HCT116 (cell line): Measurements from ENCODE around the gene TBC1D12. TPM values are rescaled to one million over a fixed set of nuclear protein-coding genes. Genes with fewer than 3 reads are reported as not detected.
"Not testable (repeated sequence)": the region's sequence is repeated elsewhere in the genome, so short reads cannot be mapped to it uniquely, and the experiment has no call there.

Experiments
- ATAC-seq: fragments of 200-7000 bp; cut with Tn5 transposase; 2 replicates; pipeline ENCODE4 v1.9.1; 2020; ENCODE audit warnings: mild to moderate bottlenecking, moderate library complexity
- BruUV-seq: library from RNA; stranded (reverse); fragments of 400-500 nt; replicated peaks from 2 replicates; lab custom pipeline; 2021; lab: Mats Ljungman, UMichigan
- CTCF ChIA-PET: fragments of 300-600 bp; sonication (Branson Sonifier 250); formaldehyde crosslinking; loops from one replicate; lab custom pipeline; 2021; ENCODE audit warnings: antibody characterized with exemption; lab: Charles Lee
- POLR2A ChIA-PET: fragments of 300-600, 350-600 bp; sonication (Branson Sonifier 250); formaldehyde crosslinking; loops from one replicate; lab custom pipeline; 2021; ENCODE audit warnings: antibody characterized with exemption; lab: Charles Lee
- RAD21 ChIA-PET, 2 experiments: fragments of 300-600 bp; sonication (Branson Sonifier 250); formaldehyde crosslinking; loops; one replicate each; lab custom pipeline; 2023; ENCODE audit warnings: low total read pairs in 2 of 2; ENCODE audit not compliant: uncharacterized antibody in 2 of 2, unreplicated experiment in 2 of 2, low non-redundant PET in 1 of 2; lab: Charles Lee
- DNase-seq: peaks from one replicate; pipeline ENCODE4 v3.0.0-alpha.2; 2010; ENCODE audit warnings: low read depth, low spot score
- H2AFZ ChIP-seq: fragments of 200-600 bp; shearing (Covaris generic), sonication (generic); 2 replicates; pipeline ENCODE4 v1.6.1; 2017; ENCODE audit warnings: low read depth, mixed run types, mixed read lengths, antibody characterized with exemption, low read length; ENCODE audit not compliant: poor library complexity, severe bottlenecking
- H3K27ac ChIP-seq: 2 replicates; pipeline ENCODE4 v1.5.1; 2012; ENCODE audit warnings: low read depth, low read length
- H3K27me3 ChIP-seq: fragments of 200-600 bp; sonication (generic); 2 replicates; pipeline ENCODE4 v1.6.1; 2016; ENCODE audit warnings: mixed run types, low read length, mixed read lengths; ENCODE audit not compliant: insufficient read depth
- H3K36me3 ChIP-seq, 2 experiments: fragments of 200-500 bp in 1 of 2; fragments of 200-600 bp in 1 of 2; sonication (Bioruptor generic) in 1 of 2; sonication (generic) in 1 of 2; 2 replicates each; pipeline versions ENCODE4 v1.5.1 to v1.6.1; 2014 to 2016; ENCODE audit warnings: low read length in 2 of 2, inconsistent platforms in 1 of 2, mixed read lengths in 1 of 2, mixed run types in 1 of 2; ENCODE audit not compliant: insufficient read depth in 2 of 2, control insufficient read depth in 1 of 2
- H3K4me1 ChIP-seq, 2 experiments: fragments of 200-600 bp in 1 of 2; sonication (generic) in 1 of 2; 2 replicates each; pipeline versions ENCODE4 v1.5.1 to v1.6.1; 2012 to 2017; ENCODE audit warnings: low read length in 2 of 2, inconsistent platforms in 1 of 2, mild to moderate bottlenecking in 1 of 2, mixed read lengths in 1 of 2, mixed run types in 1 of 2, moderate library complexity in 1 of 2; ENCODE audit not compliant: insufficient read depth in 2 of 2, control insufficient read depth in 1 of 2
- H3K4me2 ChIP-seq: fragments of 200-600 bp; sonication (generic); 2 replicates; pipeline ENCODE4 v1.6.1; 2017; ENCODE audit warnings: mixed run types, low read length, mixed read lengths
- H3K4me3 ChIP-seq, 2 experiments: fragments of 200-600 bp in 1 of 2; sonication (generic) in 1 of 2; replicated peaks in 1 of 2; 2 replicates each; pipeline ENCODE4 v1.5.1; 2011 to 2016; ENCODE audit warnings: low read length in 2 of 2, control low read depth in 1 of 2, low read depth in 1 of 2, mild to moderate bottlenecking in 1 of 2, mixed read lengths in 1 of 2, mixed run types in 1 of 2
- H3K79me2 ChIP-seq: fragments of 200-600 bp; sonication (generic); 2 replicates; pipeline ENCODE4 v1.6.1; 2017; ENCODE audit warnings: mild to moderate bottlenecking, mixed run types, low read length, moderate library complexity, mixed read lengths; ENCODE audit not compliant: insufficient read depth
- H3K9ac ChIP-seq: fragments of 200-600 bp; sonication (generic); 2 replicates; pipeline ENCODE4 v1.6.1; 2016; ENCODE audit warnings: low read length, mixed read lengths
- H3K9me2 ChIP-seq: fragments of 200-600 bp; sonication (generic), shearing (Covaris generic); 2 replicates; pipeline ENCODE4 v1.6.1; 2017; ENCODE audit warnings: mixed run types, mild to moderate bottlenecking, moderate library complexity; ENCODE audit not compliant: insufficient read depth
- H3K9me3 ChIP-seq, 2 experiments: fragments of 200-500 bp in 1 of 2; fragments of 200-600 bp in 1 of 2; sonication (Bioruptor generic) in 1 of 2; sonication (generic) in 1 of 2; 2 replicates each; pipeline ENCODE4 v1.6.1; 2014 to 2017; ENCODE audit warnings: low read length in 2 of 2, mixed read lengths in 2 of 2, inconsistent platforms in 1 of 2, low read depth in 1 of 2, mild to moderate bottlenecking in 1 of 2, mixed run types in 1 of 2, moderate library complexity in 1 of 2; ENCODE audit not compliant: control insufficient read depth in 1 of 2, insufficient read depth in 1 of 2
- H4K20me1 ChIP-seq: fragments of 200-600 bp; sonication (generic), shearing (Covaris generic); 2 replicates; pipeline ENCODE4 v1.6.1; 2017; ENCODE audit warnings: mixed run types, mild to moderate bottlenecking, moderate library complexity; ENCODE audit not compliant: insufficient read depth
- ATF3 ChIP-seq: IDR thresholded peaks from 2 replicates; pipeline ENCODE4 v1.6.1; 2012
- CBX3 ChIP-seq: IDR thresholded peaks from 2 replicates; pipeline ENCODE4 v1.6.1; 2012; ENCODE audit warnings: low read depth
- CEBPB ChIP-seq: IDR thresholded peaks from 2 replicates; pipeline ENCODE4 v1.6.1; 2012; ENCODE audit warnings: low read depth
- CTCF ChIP-seq, 3 experiments: fragments of 200-600 bp in 1 of 3; sonication (generic) in 1 of 3; IDR thresholded peaks in 2 of 3; conservative IDR thresholded peaks in 1 of 3; 2 replicates each; pipeline ENCODE4 v1.5.1; 2012 to 2017; ENCODE audit warnings: low read depth in 2 of 3, low read length in 2 of 3, antibody characterized with exemption in 1 of 3, borderline replicate concordance in 1 of 3, control low read depth in 1 of 3, mild to moderate bottlenecking in 1 of 3, mixed read lengths in 1 of 3, mixed run types in 1 of 3, moderate library complexity in 1 of 3; ENCODE audit not compliant: insufficient read depth in 1 of 3
- EGR1 ChIP-seq: IDR thresholded peaks from 2 replicates; pipeline ENCODE4 v1.6.1; 2012; ENCODE audit warnings: low read depth
- EZH2 ChIP-seq: fragments of 200-600 bp; sonication (generic); IDR thresholded peaks from 2 replicates; pipeline ENCODE4 v1.6.1; 2017; ENCODE audit warnings: antibody characterized with exemption, mixed run types
- EZH2phosphoT487 ChIP-seq: fragments of 200-600 bp; IDR thresholded peaks from 2 replicates; pipeline ENCODE4 v1.6.1; 2018; ENCODE audit warnings: antibody characterized with exemption, borderline replicate concordance
- FOSL1 ChIP-seq: IDR thresholded peaks from 2 replicates; pipeline ENCODE4 v1.6.1; 2012; ENCODE audit warnings: low read depth
- JUND ChIP-seq: IDR thresholded peaks from 2 replicates; pipeline ENCODE4 v1.6.1; 2012
- SIN3A ChIP-seq: IDR thresholded peaks from 2 replicates; pipeline ENCODE4 v1.6.1; 2012; ENCODE audit warnings: low read depth
- TCF7L2 ChIP-seq: IDR thresholded peaks from 2 replicates; pipeline ENCODE4 v1.7.0; 2011; ENCODE audit warnings: borderline replicate concordance, inconsistent platforms; ENCODE audit not compliant: insufficient read depth, insufficient read length; ENCODE audit errors: extremely low read depth
- YY1 ChIP-seq: IDR thresholded peaks from 2 replicates; pipeline ENCODE4 v1.6.1; 2011; ENCODE audit warnings: low read length, low read depth, moderate library complexity, mild to moderate bottlenecking; ENCODE audit not compliant: insufficient replicate concordance; ENCODE audit errors: extremely low read depth
- ZBTB33 ChIP-seq: IDR thresholded peaks from 2 replicates; pipeline ENCODE4 v1.6.1; 2011; ENCODE audit warnings: mild to moderate bottlenecking, low read length, moderate library complexity; ENCODE audit not compliant: insufficient replicate concordance; ENCODE audit errors: extremely low read depth
- intact Hi-C: fragments of 100-400 bp; cut with micrococcal nuclease; formaldehyde crosslinking; loops from 2 replicates; pipeline ENCODE4 v1.10.0; 2022
- total RNA-seq: library from RNA; stranded (reverse); gene quantifications from one replicate; pipeline ENCODE4 v1.2.1, GENCODE V29; 2021; ENCODE audit not compliant: unreplicated experiment

Gene TBC1D12
- total RNA-seq, 1 experiment from 2014 or later = 7.1 TPM

GRCh38 chr10:94524711-94525110 lies 122.4 kb downstream of the TBC1D12 start:
- H3K9ac ChIP-seq = no peak overlapping the region

GRCh38 chr10:94531550-94531949 lies 129.2 kb downstream of the TBC1D12 start:
- RAD21 ChIA-PET, H3K4me2 ChIP-seq, ATAC-seq, POLR2A ChIA-PET, DNase-seq, H3K27me3 ChIP-seq, H3K4me1 ChIP-seq, H3K79me2 ChIP-seq, intact Hi-C loops, BruUV-seq, H4K20me1 ChIP-seq, H3K9ac ChIP-seq, H3K9me2 ChIP-seq, CTCF ChIA-PET, H3K36me3 ChIP-seq, H3K4me3 ChIP-seq, H3K27ac ChIP-seq, H2AFZ ChIP-seq, H3K9me3 ChIP-seq: not testable (repeated sequence)

More at GRCh38 chr10:94524711-94525110, 122.4 kb downstream of the TBC1D12 start:
- BruUV-seq = no TSS peak
- H3K4me2 ChIP-seq = no peak overlapping the region
- H3K9me3 ChIP-seq = no peaks in the 10 kb centered on the region
- ChIA-PET CTCF (no interaction called here), RAD21 (no interaction called here), POLR2A (no interaction called here)
- no peaks in the 10 kb centered on the region for H3K27me3 ChIP-seq
- no peaks in the 10 kb centered on the region for H4K20me1 ChIP-seq
- H2AFZ ChIP-seq = no peak overlapping the region
- intact Hi-C loops = no loop called here
- H3K4me1 ChIP-seq = peaks cover 0 to 3% of the 10 kb centered on the region in 2 experiments; a peak in 1 of 4 replicates
- H3K9me2 ChIP-seq = no peaks in the 10 kb centered on the region
- H3K27ac ChIP-seq = no peak overlapping the region
- H3K79me2 ChIP-seq = no peaks in the 10 kb centered on the region
- no peak overlapping the region for H3K4me3 ChIP-seq
- TF ChIP-seq EZH2phosphoT487 (no peak), JUND (no peak), CEBPB (no peak), ZBTB33 (no peak), SIN3A (no peak), ATF3 (no peak), CBX3 (no peak), FOSL1 (no peak), EGR1 (no peak), EZH2 (no peak), YY1 (no peak), TCF7L2 (no peak), CTCF (IDR thresholded peaks at IDR 0.05 in 2 of 3, conservative IDR thresholded peaks at IDR 0.05 in 1 of 3; ENCODE audit: borderline replicate concordance in 1 of 3, insufficient read depth in 1 of 3, low read depth in 2 of 3, low read length in 2 of 3) (no peak)
- no peak for DNase-seq
- ATAC-seq = no peak
- no peaks in the 10 kb centered on the region for H3K36me3 ChIP-seq
